ENCODE data around the gene PODN. TPM values are rescaled to one million over a fixed set of nuclear protein-coding genes. Genes with fewer than 3 reads are reported as not detected.
A peak's percentile ranks its signal among the peaks of the same experiment; 100 is the strongest.

PODN gene
- total and polyA plus RNA-seq, 2 of the 4 experiments (the other 2 are of a cell fraction): 0.54 to 6.2 TPM

- DNase-seq: no peak
- dilution Hi-C loops (cut with HindIII; ENCODE audit: low sequenced_read_pairs, unreplicated experiment) (no loop called here), in situ Hi-C loops (cut with MboI; ENCODE audit: low sequenced_read_pairs) (no loop called here), intact Hi-C loops (cut with micrococcal nuclease) (loop anchor here (5.0 kb wide), 2 partner anchors 118 to 133 kb away; partner anchors contain the start of gene CPT2)
- TF ChIP-seq RCOR1 (IDR thresholded peaks at IDR 0.05; ENCODE audit: insufficient replicate concordance, low read length): no peak
- TF ChIP-seq MAFK (IDR thresholded peaks at IDR 0.05; ENCODE audit: low read depth, low read length): no peak
- no peak for TF ChIP-seq POLR2A (IDR thresholded peaks at IDR 0.05; ENCODE audit: low read depth, low read length)
- TF ChIP-seq NFE2L2 (IDR thresholded peaks at IDR 0.05; ENCODE audit: low read depth, low read length): no peak
- TF ChIP-seq CEBPB (IDR thresholded peaks at IDR 0.05; ENCODE audit: low read depth, low read length): no peak
- no peak for TF ChIP-seq RAD21 (IDR thresholded peaks at IDR 0.05; ENCODE audit: low read length)
- no peak for TF ChIP-seq CHD1 (IDR thresholded peaks at IDR 0.05; ENCODE audit: low read depth, low read length)
- no peak for TF ChIP-seq RFX5 (IDR thresholded peaks at IDR 0.05; ENCODE audit: low read depth, low read length)
- TF ChIP-seq FOS (IDR thresholded peaks at IDR 0.05; ENCODE audit: low read depth, low read length): no peak
- Histone ChIP-seq H4K91ac (ENCODE audit: insufficient read depth, low read depth, low read length) (no peak overlapping the region), H3K4me3 (ENCODE audit: insufficient read depth, low read depth, low read length) (no peak overlapping the region), H3K56ac (ENCODE audit: extremely low read depth, insufficient read depth, low read length) (no peak overlapping the region), H4K20me1 (ENCODE audit: insufficient read depth, low read length) (no peaks in the 10 kb centered on the region), H4K8ac (ENCODE audit: low read depth in 2 of 2, low read length in 2 of 2) (no peak overlapping the region), H3K4ac (ENCODE audit: low read depth, low read length) (no peak overlapping the region; the same call in 1 of the 2 replicates), H3K36me3 (ENCODE audit: control insufficient read depth, insufficient read depth, low read length) (peaks cover 1% of the 10 kb centered on the region; the same call in 1 of the 2 replicates), H3K14ac (replicated peaks; ENCODE audit: low read depth, low read length) (no peak overlapping the region), H4K5ac (ENCODE audit: low read depth, low read length) (no peak overlapping the region), H3K79me1 (ENCODE audit: low read depth in 1 of 2, low read length in 2 of 2) (peaks cover 0 to 6% of the 10 kb centered on the region in 2 experiments; a peak in 1 of 4 replicates), H3K27ac (ENCODE audit: insufficient read depth, low read length) (no peak overlapping the region), H3K4me1 (ENCODE audit: control insufficient read depth, insufficient read depth, low read length) (peaks cover 13% of the 10 kb centered on the region), H3K4me2 (ENCODE audit: low read depth, low read length) (no peak overlapping the region), H2AK5ac (ENCODE audit: low read depth, low read length) (peak overlapping the region; percentile 60), H3K9me3 (ENCODE audit: control insufficient read depth, insufficient read depth, low read length) (no peaks in the 10 kb centered on the region), H2AFZ (replicated peaks; ENCODE audit: low read length, poor library complexity) (no peak overlapping the region), H2BK20ac (ENCODE audit: low read depth, low read length) (no peak overlapping the region), H3K27me3 (ENCODE audit: control insufficient read depth, insufficient read depth, low read length) (peaks cover 2% of the 10 kb centered on the region; the same call in 1 of the 2 replicates), H3K9ac (ENCODE audit: low read depth, low read length) (no peak overlapping the region), H3K18ac (ENCODE audit: low read depth, low read length) (no peak overlapping the region), H2BK5ac (ENCODE audit: low read depth, low read length, poor library complexity, severe bottlenecking) (no peak overlapping the region), H3K23ac (ENCODE audit: low read depth, low read length) (no peak overlapping the region; the same call in 1 of the 2 replicates), H2AK9ac (replicated peaks; ENCODE audit: low read depth, low read length, poor library complexity) (no peak overlapping the region), H2BK120ac (ENCODE audit: low read depth, low read length) (no peak overlapping the region; the same call in 1 of the 2 replicates), H3K9me1 (ENCODE audit: insufficient read depth, low read length) (peaks cover 7% of the 10 kb centered on the region; the same call in 1 of the 2 replicates), H2BK15ac (ENCODE audit: low read depth, low read length) (no peak overlapping the region)
- POLR2A ChIA-PET (ENCODE audit: unreplicated experiment): no interaction called here
- CTCF ChIA-PET: no interaction called here
- BruUV-seq (replicated peaks): TSS peak; percentile 3
- WGBS, 2 experiments (ENCODE audit: extremely low coverage in 2 of 2, insufficient read length in 1 of 2): no CpG with 5 or more reads among the region's 9 CpGs
- no peak for ATAC-seq (ENCODE audit: low read depth)
Observed at GRCh38 chr1:53063744-53064515, 1.9 kb downstream of the PODN start.
